ENCODE results near the gene POU2F2. TPM values are rescaled to one million over a fixed set of nuclear protein-coding genes. Genes with fewer than 3 reads are reported as not detected.

The POU2F2 gene
- total RNA-seq, 4 donors from 2014 or later = 0.55 to 3.2 (median 0.77) TPM; not detected in 1

GRCh38 chr19:42114412-42114811, 17.8 kb downstream of the POU2F2 start:
- no peak for DNase-seq
- no peak for TF ChIP-seq POLR2A (IDR thresholded peaks at IDR 0.05)
- TF ChIP-seq, protein P1, sequence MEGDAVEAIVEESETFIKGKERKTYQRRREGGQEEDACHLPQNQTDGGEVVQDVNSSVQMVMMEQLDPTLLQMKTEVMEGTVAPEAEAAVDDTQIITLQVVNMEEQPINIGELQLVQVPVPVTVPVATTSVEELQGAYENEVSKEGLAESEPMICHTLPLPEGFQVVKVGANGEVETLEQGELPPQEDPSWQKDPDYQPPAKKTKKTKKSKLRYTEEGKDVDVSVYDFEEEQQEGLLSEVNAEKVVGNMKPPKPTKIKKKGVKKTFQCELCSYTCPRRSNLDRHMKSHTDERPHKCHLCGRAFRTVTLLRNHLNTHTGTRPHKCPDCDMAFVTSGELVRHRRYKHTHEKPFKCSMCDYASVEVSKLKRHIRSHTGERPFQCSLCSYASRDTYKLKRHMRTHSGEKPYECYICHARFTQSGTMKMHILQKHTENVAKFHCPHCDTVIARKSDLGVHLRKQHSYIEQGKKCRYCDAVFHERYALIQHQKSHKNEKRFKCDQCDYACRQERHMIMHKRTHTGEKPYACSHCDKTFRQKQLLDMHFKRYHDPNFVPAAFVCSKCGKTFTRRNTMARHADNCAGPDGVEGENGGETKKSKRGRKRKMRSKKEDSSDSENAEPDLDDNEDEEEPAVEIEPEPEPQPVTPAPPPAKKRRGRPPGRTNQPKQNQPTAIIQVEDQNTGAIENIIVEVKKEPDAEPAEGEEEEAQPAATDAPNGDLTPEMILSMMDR (IDR thresholded peaks at IDR 0.05) = no peak
- Histone ChIP-seq H3K4me3 (no peak overlapping the region), H3K36me3 (no peaks in the 10 kb centered on the region), H3K27me3 (no peaks in the 10 kb centered on the region), H3K9me3 (no peaks in the 10 kb centered on the region), H3K27ac (no peak overlapping the region), H3K4me1 (no peaks in the 10 kb centered on the region)
- intact Hi-C loops (cut with DNase I; ENCODE audit: low total_unique reads) = no loop called here

- intact Hi-C loops (cut with DNase I; ENCODE audit: low total_unique reads) = no loop called here
- no peaks in the 10 kb centered on the region for H3K36me3 ChIP-seq
- H3K9me3 ChIP-seq = no peaks in the 10 kb centered on the region
- no peak for TF ChIP-seq POLR2A (IDR thresholded peaks at IDR 0.05)
- TF ChIP-seq, protein P1 (IDR thresholded peaks at IDR 0.05) = no peak
- no peak overlapping the region for H3K27ac ChIP-seq
- no peaks in the 10 kb centered on the region for H3K4me1 ChIP-seq
- no peak for DNase-seq
- H3K27me3 ChIP-seq = no peaks in the 10 kb centered on the region
- no peak overlapping the region for H3K4me3 ChIP-seq
These were observed 18.5 kb downstream of the POU2F2 start for GRCh38 chr19:42113641-42114348.

- no peak for DNase-seq
- Histone ChIP-seq H3K27me3 (no peaks in the 10 kb centered on the region), H3K4me3 (no peak overlapping the region), H3K4me1 (no peaks in the 10 kb centered on the region), H3K27ac (no peak overlapping the region), H3K36me3 (no peaks in the 10 kb centered on the region), H3K9me3 (no peaks in the 10 kb centered on the region)
- no peak for TF ChIP-seq POLR2A (IDR thresholded peaks at IDR 0.05)
- TF ChIP-seq, protein P1 (IDR thresholded peaks at IDR 0.05) = no peak
- intact Hi-C loops (cut with DNase I; ENCODE audit: low total_unique reads) = no loop called here
These were observed 20.4 kb downstream of the POU2F2 start for GRCh38 chr19:42111811-42112210.

DNA sequence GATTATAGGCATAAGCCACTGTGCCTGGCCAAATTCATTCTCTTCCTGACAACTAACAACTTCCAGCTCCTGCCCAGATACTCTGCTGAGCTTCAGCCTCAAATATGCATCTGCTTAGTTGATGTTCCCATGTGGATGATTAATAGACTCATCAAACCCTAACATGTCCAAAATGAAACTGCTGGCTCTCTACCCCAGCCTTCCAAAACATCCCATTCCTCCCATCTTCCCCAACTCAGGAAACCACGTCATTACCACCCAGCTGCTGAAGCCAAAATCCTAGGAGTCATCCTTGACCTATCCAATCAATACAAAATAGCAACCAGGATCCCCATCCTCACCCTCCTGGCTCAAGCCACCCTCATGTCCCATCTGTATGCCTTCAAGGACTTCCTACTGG, 20.9 kb downstream of the POU2F2 start:
- intact Hi-C loops (cut with DNase I; ENCODE audit: low total_unique reads) = no loop called here
- no peak overlapping the region for H3K4me3 ChIP-seq
- no peak overlapping the region for H3K27ac ChIP-seq
- no peak for DNase-seq
- no peaks in the 10 kb centered on the region for H3K27me3 ChIP-seq
- TF ChIP-seq, protein P1 (IDR thresholded peaks at IDR 0.05) = no peak
- TF ChIP-seq POLR2A (IDR thresholded peaks at IDR 0.05) = no peak
- no peaks in the 10 kb centered on the region for H3K4me1 ChIP-seq
- no peaks in the 10 kb centered on the region for H3K9me3 ChIP-seq
- H3K36me3 ChIP-seq = no peaks in the 10 kb centered on the region

GRCh38 chr19:42110658-42111057, 21.6 kb downstream of the POU2F2 start:
- intact Hi-C loops (cut with DNase I; ENCODE audit: low total_unique reads) = no loop called here

More at GRCh38 chr19:42110658-42111057, 21.6 kb downstream of the POU2F2 start:
- Histone ChIP-seq H3K9me3 (no peaks in the 10 kb centered on the region), H3K27ac (no peak overlapping the region), H3K4me3 (no peak overlapping the region), H3K36me3 (no peaks in the 10 kb centered on the region), H3K4me1 (no peaks in the 10 kb centered on the region), H3K27me3 (no peaks in the 10 kb centered on the region)
- no peak for TF ChIP-seq POLR2A (IDR thresholded peaks at IDR 0.05)
- TF ChIP-seq, protein P1 (IDR thresholded peaks at IDR 0.05) = no peak
- no peak for DNase-seq

Measured in uterus (tissue), 4 donors.